Measurements from ENCODE around the gene ZNF750.

The ZNF750 gene

GRCh38 chr17:82835766-82836512, 3.9 kb downstream of the ZNF750 start:
- TF ChIP-seq CTCF (IDR thresholded peaks at IDR 0.05; ENCODE audit: low read depth, low read length, missing control alignments), result no peak
- H3K27ac ChIP-seq, result no peak overlapping the region

GRCh38 chr17:82835122-82835521, 4.7 kb downstream of the ZNF750 start:
- Histone ChIP-seq H3K4me3 (ENCODE audit: low read depth, low read length) (no peak overlapping the region), H3K27me3 (replicated peaks) (no peaks in the 10 kb centered on the region), H3K27ac (no peak overlapping the region), H3K36me3 (replicated peaks) (no peaks in the 10 kb centered on the region)
- DNase-seq, result no peak
- no peak for TF ChIP-seq CTCF (IDR thresholded peaks at IDR 0.05; ENCODE audit: low read depth, low read length, missing control alignments)
- in situ Hi-C loops (cut with HindIII; ENCODE audit: low pct_ligation_motif_present, low sequenced_read_pairs), result no loop called here

More at GRCh38 chr17:82835766-82836512, 3.9 kb downstream of the ZNF750 start:
- no peak for DNase-seq
- in situ Hi-C loops (cut with HindIII; ENCODE audit: low pct_ligation_motif_present, low sequenced_read_pairs), result no loop called here
- Histone ChIP-seq H3K4me3 (ENCODE audit: low read depth, low read length) (no peak overlapping the region), H3K36me3 (replicated peaks) (no peaks in the 10 kb centered on the region), H3K27me3 (replicated peaks) (no peaks in the 10 kb centered on the region)

- H3K27me3 ChIP-seq (replicated peaks), result no peaks in the 10 kb centered on the region
- no peak overlapping the region for H3K4me3 ChIP-seq (ENCODE audit: low read depth, low read length)
- no peak overlapping the region for H3K27ac ChIP-seq
- TF ChIP-seq CTCF (IDR thresholded peaks at IDR 0.05; ENCODE audit: low read depth, low read length, missing control alignments), result no peak
- in situ Hi-C loops (cut with HindIII; ENCODE audit: low pct_ligation_motif_present, low sequenced_read_pairs), result no loop called here
- no peaks in the 10 kb centered on the region for H3K36me3 ChIP-seq (replicated peaks)
- DNase-seq, result no peak
These were observed 6.8 kb downstream of the ZNF750 start for GRCh38 chr17:82832881-82833475.

- DNase-seq, result no peak
- H3K27ac ChIP-seq, result no peak overlapping the region
- in situ Hi-C loops (cut with HindIII; ENCODE audit: low pct_ligation_motif_present, low sequenced_read_pairs), result no loop called here
- no peaks in the 10 kb centered on the region for H3K27me3 ChIP-seq (replicated peaks)
- no peaks in the 10 kb centered on the region for H3K36me3 ChIP-seq (replicated peaks)
- H3K4me3 ChIP-seq (ENCODE audit: low read depth, low read length), result no peak overlapping the region
- no peak for TF ChIP-seq CTCF (IDR thresholded peaks at IDR 0.05; ENCODE audit: low read depth, low read length, missing control alignments)
These were observed 7.4 kb downstream of the ZNF750 start for GRCh38 chr17:82832411-82832810.

GRCh38 chr17:82831818-82832200, 8.0 kb downstream of the ZNF750 start:
- H3K4me3 ChIP-seq (ENCODE audit: low read depth, low read length), result no peak overlapping the region
- H3K27me3 ChIP-seq (replicated peaks), result no peaks in the 10 kb centered on the region
- TF ChIP-seq CTCF (IDR thresholded peaks at IDR 0.05; ENCODE audit: low read depth, low read length, missing control alignments), result no peak
- H3K27ac ChIP-seq, result no peak overlapping the region
- in situ Hi-C loops (cut with HindIII; ENCODE audit: low pct_ligation_motif_present, low sequenced_read_pairs), result no loop called here
- DNase-seq, result no peak
- no peaks in the 10 kb centered on the region for H3K36me3 ChIP-seq (replicated peaks)

Measured in brain microvascular endothelial cell (primary cell).